Vagina (tissue), 2 donors: ENCODE data around the gene CEBPZ.

Experiments used
- POLR2AphosphoS5 ChIP-seq, 2 donors: sonication (generic); formaldehyde crosslinking; IDR thresholded peaks; one replicate each; pipeline ENCODE4 v1.9.0; 2017; ENCODE audit warnings: antibody characterized with exemption in 2 of 2, mild to moderate bottlenecking in 2 of 2, low read depth in 1 of 2; ENCODE audit not compliant: insufficient read depth in 1 of 2
- TF ChIP-seq, protein P1 (sequence below), 3 experiments: fragments of 450-650 bp in 2 of 3; fragments of 200-600 bp in 1 of 3; sonication (generic) in 1 of 3; IDR thresholded peaks; one replicate each; pipeline ENCODE4 v1.5.1; 2017 to 2019; ENCODE audit warnings: antibody characterized with exemption in 3 of 3, mild to moderate bottlenecking in 2 of 3, moderate library complexity in 2 of 3

DNA sequence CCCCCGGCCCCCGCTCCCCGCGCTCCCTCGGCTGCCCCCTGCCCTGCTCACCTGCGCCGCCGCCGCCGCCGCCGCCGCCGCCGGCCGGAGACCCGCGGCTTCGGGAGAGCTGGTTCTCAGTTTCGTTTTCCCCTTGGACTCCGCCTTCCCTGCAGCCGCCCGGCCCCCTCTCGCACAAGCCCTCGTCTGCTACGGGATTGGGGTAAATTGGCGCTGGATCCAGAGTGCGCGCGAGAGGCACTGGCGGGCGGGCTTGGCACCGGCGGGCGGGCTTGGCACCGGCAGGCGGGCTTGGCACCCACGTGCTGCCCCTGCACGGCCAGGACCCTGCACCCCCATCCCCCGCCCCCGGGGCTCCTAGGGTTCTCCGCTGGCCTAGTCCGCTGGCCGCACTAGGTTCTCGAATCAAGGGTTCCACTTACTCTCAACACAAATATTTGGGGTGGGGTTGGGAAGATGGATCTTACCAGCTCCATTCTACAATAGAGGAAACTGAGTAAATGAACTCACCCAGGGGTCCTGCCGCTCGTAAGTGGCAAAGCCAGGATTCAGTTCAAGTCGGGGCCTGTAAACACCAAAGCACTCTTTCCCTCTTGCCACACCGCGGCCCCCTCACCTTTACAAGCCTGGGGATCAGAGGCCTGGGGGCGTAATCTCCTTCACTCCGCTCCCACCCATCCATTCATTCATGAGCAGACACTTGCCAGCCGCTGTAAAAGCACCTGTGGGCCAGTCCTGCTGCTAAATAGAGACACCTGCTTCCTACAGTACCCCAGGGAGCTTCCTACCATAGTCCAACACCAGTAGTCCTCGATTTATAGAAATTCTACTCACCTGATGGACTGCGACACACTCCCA lies 74.3 kb downstream of the CEBPZ start, which contains the start of gene EIF2AK2:
- TF ChIP-seq, protein P1, sequence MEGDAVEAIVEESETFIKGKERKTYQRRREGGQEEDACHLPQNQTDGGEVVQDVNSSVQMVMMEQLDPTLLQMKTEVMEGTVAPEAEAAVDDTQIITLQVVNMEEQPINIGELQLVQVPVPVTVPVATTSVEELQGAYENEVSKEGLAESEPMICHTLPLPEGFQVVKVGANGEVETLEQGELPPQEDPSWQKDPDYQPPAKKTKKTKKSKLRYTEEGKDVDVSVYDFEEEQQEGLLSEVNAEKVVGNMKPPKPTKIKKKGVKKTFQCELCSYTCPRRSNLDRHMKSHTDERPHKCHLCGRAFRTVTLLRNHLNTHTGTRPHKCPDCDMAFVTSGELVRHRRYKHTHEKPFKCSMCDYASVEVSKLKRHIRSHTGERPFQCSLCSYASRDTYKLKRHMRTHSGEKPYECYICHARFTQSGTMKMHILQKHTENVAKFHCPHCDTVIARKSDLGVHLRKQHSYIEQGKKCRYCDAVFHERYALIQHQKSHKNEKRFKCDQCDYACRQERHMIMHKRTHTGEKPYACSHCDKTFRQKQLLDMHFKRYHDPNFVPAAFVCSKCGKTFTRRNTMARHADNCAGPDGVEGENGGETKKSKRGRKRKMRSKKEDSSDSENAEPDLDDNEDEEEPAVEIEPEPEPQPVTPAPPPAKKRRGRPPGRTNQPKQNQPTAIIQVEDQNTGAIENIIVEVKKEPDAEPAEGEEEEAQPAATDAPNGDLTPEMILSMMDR (IDR thresholded peaks at IDR 0.05): no peak
- no peak for TF ChIP-seq POLR2AphosphoS5 (IDR thresholded peaks at IDR 0.05; ENCODE audit: insufficient read depth in 1 of 2, low read depth in 1 of 2)
